ENCODE measurements around the gene JAZF1.

JAZF1 gene

DNA sequence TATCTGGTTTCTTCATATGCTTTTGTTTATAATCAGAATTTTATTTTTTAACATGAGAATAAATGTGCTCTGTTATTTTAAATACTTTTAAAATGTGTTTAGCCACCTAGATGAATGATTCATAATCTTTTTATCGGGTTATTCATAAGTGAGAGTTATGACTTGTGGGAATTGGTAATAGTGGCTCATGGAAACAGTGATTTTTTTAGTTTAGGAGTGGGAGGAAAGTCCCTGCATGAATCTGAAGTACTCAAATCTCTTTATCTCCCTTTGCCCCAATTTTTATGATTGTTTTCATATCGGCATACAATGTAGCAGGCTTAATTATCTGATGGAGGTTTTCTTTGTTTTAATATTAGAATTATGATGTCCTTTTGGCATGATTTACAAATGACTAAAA, 397.7 kb downstream of the JAZF1 start:
- no peak overlapping the region for H3K4me2 ChIP-seq (ENCODE audit: low read length)

GRCh38 chr7:27781188-27781587, 399.4 kb downstream of the JAZF1 start:
- Histone ChIP-seq H4K20me1 (ENCODE audit: control insufficient read depth, insufficient read depth, low read depth, low read length) (no peaks in the 10 kb centered on the region), H3K4me3 (ENCODE audit: low read length) (no peak overlapping the region), H3K27ac (ENCODE audit: low read depth, low read length) (no peak overlapping the region), H3K4me2 (ENCODE audit: low read length) (no peak overlapping the region), H3F3A (ENCODE audit: control insufficient read depth, insufficient read depth) (peaks cover 5% of the 10 kb centered on the region; the same call in 1 of the 2 replicates), H3K4me1 (ENCODE audit: control insufficient read depth, low read length) (peaks cover 9% of the 10 kb centered on the region), H3K79me2 (ENCODE audit: control insufficient read depth, low read length) (no peaks in the 10 kb centered on the region), H3K9me2 (replicated peaks; ENCODE audit: control insufficient read depth, low read length) (no peaks in the 10 kb centered on the region), H3K36me3 (ENCODE audit: control insufficient read depth, low read length) (peaks cover 4% of the 10 kb centered on the region; the same call in 1 of the 2 replicates), H3K9me3 (ENCODE audit: control insufficient read depth, insufficient read depth, low read length) (no peaks in the 10 kb centered on the region), H3K27me3 (ENCODE audit: control insufficient read depth, low read length) (no peaks in the 10 kb centered on the region)
- TF ChIP-seq EZH2phosphoT487 (IDR thresholded peaks at IDR 0.05; ENCODE audit: borderline replicate concordance, low read length), result no peak
- TF ChIP-seq CTCF (IDR thresholded peaks at IDR 0.05; ENCODE audit: low read depth, low read length, poor library complexity, severe bottlenecking), result no peak

More for the DNA sequence above, 397.7 kb downstream of the JAZF1 start:
- Histone ChIP-seq H3F3A (ENCODE audit: control insufficient read depth, insufficient read depth) (peaks cover 5% of the 10 kb centered on the region; the same call in 1 of the 2 replicates), H3K36me3 (ENCODE audit: control insufficient read depth, low read length) (peaks cover 8% of the 10 kb centered on the region; the same call in 1 of the 2 replicates), H3K9me3 (ENCODE audit: control insufficient read depth, insufficient read depth, low read length) (no peaks in the 10 kb centered on the region), H3K9me2 (replicated peaks; ENCODE audit: control insufficient read depth, low read length) (no peaks in the 10 kb centered on the region), H3K4me3 (ENCODE audit: low read length) (no peak overlapping the region), H3K4me1 (ENCODE audit: control insufficient read depth, low read length) (peaks cover 9% of the 10 kb centered on the region), H3K27ac (ENCODE audit: low read depth, low read length) (no peak overlapping the region), H3K27me3 (ENCODE audit: control insufficient read depth, low read length) (no peaks in the 10 kb centered on the region), H4K20me1 (ENCODE audit: control insufficient read depth, insufficient read depth, low read depth, low read length) (no peaks in the 10 kb centered on the region), H3K79me2 (ENCODE audit: control insufficient read depth, low read length) (no peaks in the 10 kb centered on the region)
- TF ChIP-seq CTCF (IDR thresholded peaks at IDR 0.05; ENCODE audit: low read depth, low read length, poor library complexity, severe bottlenecking), result no peak
- no peak for TF ChIP-seq EZH2phosphoT487 (IDR thresholded peaks at IDR 0.05; ENCODE audit: borderline replicate concordance, low read length)

Data from DOHH2 (cell line).